ENCODE results near the gene ADGRE2.
"Not testable (repeated sequence)": the region's sequence is repeated elsewhere in the genome, so short reads cannot be mapped to it uniquely, and the experiment has no call there.

- not testable (repeated sequence) for TF ChIP-seq CTCF (IDR thresholded peaks at IDR 0.05); POLR2AphosphoS5 (IDR thresholded peaks at IDR 0.05; ENCODE audit: low read depth, low read length)
Measured at GRCh38 chr19:14775326-14775725, 3.0 kb downstream of the ADGRE2 start.

Data from Panc1 (cell line).